Muscle of arm (tissue), 12 donors: ENCODE measurements around the gene STOML2. TPM values are rescaled to one million over a fixed set of nuclear protein-coding genes. Genes with fewer than 3 reads are reported as not detected.
A peak's percentile ranks its signal among the peaks of the same experiment; 100 is the strongest.

Experiments used
- DNase-seq: peaks from one replicate; pipeline ENCODE4 v3.0.0-alpha.2; 2013
- polyA plus RNA-seq, 12 donors: library from polyadenylated mRNA; unstranded; fragments of 120-200 nt; gene quantifications; one replicate each; pipeline ENCODE4 v1.2.1, GENCODE V29; 2013; ENCODE audit not compliant: insufficient read length in 12 of 12

STOML2 gene
- polyA plus RNA-seq, 12 donors = 55.3 to 75.3 (median 66.7) TPM; not detected in 1

DNA sequence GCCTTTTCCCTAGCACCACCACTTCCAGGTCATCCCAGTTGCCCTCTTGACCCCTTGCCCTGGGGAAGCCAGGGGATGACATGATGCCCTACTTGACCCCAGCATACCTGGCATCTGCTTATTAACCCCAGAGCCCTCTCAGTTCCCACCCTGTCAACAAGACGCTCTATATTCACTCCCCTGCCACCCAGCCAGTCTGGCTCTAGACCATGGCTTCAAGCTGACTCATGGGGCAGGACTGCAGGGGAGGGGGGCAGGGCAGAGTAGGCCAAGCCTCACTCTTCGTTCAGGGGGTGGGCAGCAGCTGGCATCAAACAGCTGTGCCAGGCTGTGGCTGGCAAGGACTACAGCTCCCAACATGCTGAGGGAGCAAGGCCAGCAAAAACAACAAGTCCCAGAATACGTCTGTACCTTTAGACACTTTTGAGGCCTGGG is 7.4 kb upstream of the STOML2 start:
- DNase-seq = no peak

DNA sequence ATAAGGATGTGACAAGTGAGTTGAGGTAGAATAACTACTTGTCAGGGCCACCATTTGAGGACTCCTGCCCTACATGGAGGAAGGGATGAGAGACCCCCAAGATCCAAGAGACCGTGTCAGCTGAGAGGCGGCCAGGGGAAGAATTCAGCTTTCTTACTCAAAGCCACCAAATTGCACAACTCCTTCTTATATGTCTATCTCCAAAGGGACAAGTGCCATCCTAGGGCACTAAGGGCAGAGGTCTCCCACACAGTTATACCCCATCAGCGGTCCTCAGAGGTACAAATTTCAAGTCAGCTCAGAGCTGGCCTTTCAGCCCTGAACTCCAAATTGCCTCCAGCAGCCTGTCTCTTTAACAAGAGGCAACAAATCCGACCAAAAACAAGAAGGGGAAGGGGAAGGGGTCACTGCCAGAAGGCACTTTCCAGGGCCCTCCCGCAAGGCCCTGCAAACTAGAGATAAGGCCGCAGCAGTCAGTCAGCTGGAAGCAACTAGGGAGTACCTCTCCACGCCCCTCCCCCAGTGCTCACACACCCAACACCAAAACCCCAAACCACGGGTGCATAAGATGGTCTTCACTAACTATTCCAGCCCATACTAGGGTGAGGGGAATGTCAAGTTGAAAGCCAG is 6.1 kb upstream of the STOML2 start:
- no peak for DNase-seq

DNA sequence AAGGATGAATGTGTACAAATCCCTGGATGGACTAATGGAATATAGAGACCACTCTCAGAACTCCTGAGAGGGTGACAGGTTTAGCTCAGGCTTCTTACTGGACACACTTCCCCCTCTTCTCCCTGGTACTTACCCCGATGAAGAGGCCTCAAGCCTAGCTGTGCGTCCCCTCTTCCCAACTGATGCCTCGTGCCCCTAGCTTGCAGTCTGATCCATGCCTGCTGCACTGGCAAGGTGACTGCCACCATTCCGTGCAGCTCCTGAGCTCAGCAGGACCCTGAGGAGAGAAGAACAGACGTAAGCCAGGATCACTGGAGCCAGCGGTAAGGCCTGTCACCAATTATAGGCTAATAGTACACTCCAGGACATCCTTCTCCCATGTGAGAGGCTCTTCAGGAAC is 5.5 kb upstream of the STOML2 start:
- no peak for DNase-seq

DNA sequence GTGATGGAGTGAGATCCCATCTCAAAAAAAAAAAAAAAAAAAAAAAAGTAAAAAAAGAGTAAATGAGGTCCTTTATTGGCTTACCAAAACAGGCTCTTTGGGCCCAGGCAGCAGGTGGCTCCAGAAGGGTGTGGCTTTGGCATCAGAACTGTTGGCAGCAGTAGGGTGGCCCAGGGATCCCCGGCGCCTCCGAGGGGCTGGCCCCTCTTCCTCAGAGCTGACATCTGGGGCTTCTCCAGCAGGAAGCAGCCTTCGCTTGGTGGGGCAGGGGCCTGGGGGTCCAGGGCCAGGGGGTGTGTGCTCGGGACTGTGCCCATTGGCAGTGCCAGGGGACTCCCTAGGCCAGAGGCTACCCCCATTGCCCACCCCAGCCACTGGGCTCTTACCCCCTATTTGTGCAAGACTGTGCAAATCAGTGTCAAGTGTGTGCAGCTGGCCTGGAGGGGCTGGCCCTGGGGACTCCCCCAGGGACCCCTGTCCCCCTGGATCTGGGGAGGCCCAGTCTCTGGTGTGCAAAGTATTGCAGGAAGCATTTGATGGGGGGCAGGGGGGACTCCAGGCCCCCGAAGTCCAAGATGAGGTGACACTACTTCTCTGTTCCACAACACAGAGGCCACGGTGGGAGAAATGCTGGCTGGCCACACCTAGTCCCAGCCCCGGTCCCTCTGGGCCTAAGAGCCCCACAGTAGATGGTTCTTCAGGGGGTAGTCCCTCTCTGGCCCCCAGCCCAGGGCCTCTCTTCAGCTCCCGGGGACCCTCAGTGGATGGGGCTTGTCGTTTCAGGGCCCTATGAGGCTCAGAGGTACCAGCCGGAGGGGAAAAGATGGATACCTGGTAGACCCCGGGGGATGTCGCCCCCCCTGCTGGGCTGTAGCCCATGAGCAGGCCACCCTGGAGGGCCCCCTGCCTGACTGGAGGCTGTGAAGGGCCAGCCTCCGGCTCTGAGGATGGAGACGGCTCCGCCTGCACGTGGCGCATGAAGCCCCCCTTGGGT is 4.7 kb upstream of the STOML2 start:
- DNase-seq = no peak

DNA sequence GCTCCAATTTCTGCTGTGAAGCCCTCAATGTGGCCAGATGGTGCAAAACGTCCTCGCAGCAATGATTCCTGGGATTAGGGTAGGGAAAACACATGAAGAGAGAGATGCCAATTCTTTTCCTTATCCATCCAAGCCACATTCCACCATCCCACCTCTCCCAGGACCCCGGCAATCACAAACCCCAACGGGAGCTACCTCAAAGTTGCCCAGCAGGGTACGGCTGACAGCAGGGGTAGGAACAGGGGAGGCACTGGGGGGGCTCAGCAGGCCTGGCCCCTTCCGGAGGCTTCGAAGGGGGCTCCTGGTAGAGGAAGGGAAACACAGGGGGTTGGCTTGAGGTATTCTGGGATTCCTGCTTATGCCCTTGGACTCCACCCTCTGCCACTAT is 3.4 kb upstream of the STOML2 start:
- no peak for DNase-seq

DNA sequence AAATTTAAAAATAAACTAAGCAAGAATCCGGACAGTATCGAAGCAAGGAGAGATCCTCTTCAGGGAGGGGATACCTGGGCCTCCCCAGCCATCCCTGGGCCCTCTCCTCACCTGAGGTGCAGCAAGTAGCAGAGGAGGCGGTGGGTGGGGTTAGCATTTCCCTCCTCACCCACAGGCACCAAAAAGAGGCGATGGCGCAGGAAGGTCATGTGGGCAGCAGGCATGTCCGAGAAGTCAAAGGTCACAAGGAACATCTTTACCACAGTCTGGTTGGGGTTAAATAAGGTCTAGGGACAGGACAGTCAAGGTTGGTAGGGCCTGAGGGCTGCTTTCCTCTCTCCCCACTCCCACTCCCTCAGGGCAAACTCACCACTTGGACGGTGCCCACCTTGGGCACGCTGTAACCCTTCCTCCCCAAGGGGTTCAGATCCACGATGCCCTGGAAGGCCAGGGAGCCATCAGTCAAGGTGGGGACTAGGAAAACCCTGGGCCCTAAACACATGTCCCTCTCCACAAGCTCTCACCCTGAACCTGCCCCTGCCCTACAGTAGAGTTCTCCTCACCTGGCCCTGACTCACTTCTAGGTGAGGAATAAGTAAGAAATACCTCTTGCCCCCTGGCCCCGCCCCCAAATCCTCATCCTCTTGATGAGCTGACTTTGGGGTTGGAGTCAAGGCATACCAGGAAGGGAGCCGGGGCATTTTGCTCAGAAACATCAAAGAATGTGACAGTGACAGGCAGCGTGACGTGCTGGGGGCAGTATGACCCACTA is 2.8 kb upstream of the STOML2 start:
- DNase-seq = no peak

DNA sequence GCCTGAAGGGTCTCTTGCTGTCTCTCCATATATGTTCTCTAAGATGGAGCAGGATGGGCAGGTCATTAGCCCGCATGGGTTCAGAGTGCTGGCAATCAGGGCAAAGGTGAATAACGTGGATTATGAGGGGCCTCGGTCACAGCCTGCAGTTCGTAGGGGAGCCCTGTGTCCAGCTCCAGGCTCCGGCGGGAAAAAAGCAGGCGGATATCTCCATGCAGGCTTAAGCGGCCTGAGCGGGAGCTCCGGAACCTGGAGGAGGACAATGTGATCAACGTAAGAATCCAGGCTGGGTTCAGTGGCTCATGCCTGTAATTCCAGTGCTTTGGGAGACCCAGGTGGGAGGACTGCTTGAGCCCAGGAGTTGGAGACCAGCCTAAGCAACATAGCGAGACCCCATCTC is 2.2 kb upstream of the STOML2 start:
- DNase-seq = no peak

DNA sequence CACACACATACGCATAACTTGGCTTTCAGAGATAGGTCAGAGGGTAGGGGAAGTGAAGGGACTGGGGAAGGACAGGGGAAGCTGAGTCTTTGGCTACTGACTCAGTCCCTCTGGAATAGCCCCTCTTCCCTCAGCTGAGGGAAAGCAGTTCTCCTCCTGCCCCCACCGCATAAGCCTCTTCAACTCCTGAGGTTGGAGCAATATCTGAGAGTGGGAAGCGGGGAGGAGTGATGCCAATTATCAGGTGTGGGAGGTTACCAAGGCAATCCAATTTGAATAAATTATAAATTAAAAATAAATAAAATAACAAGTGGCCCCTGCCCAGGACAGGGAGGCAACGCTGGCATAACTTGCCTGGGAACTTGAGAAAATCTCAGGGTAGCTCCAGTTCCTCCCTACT is 1.7 kb upstream of the STOML2 start:
- DNase-seq = no peak

DNA sequence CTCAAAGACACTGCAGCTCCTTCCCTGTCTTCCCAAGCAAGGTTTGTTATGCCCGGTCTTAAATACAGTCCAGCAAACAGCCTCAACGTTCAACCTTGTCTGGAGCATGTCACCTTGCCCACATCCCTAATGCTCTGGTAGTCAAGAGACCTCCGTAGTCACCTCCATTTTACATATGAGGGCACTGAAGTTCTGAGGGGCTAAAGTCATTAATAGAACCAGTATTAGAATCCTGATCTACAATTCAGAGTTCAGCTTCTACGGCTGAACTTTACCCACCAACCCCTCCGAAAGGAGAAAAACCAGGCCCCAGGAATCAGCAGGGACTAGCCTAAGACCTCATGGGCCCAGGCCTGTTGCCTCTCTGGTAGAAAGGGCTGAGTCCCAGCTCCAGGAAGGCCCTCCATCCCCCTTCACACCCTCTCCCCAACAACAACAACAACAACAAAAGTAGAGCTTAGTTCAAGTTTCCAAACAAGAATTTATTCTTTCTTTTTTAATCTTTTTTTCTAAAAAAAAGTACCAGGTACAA is 795 bp upstream of the STOML2 start:
- DNase-seq = no peak

DNA sequence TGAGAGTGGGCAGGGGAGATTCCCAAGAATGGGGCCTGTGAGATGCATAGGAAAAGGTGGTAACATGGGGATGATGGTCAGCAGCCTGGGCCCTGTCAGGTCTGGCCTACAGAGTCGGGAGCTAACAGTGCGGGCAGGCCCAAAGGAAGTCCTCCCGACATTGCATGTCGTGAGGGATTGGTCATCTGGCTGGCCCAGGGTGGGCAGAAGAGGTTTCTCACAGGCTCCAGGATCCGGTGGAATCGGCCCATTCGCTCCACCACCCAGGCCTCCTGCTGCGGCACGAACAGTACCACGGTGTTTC is 514 bp downstream of the STOML2 start:
- peak; percentile 31 for DNase-seq

DNA sequence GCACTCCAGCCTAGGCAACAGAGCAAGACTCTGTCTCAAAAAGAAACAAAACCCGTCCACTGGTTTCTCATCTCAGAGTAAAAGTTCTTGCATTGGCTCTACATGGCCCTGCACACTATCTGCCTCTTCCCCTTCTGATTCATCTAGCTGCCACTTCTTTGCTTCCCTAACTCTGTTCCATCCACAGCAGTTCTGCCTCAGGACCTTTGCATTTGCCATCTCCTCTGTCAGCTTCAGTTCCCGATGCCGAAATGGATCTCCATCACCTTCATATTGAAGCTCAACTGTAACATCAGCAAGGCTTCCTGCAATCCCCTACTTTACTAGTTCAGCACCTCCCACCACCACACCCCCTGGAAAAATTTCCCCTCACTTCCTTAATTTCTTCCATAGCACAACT is 5.4 kb downstream of the STOML2 start:
- no peak for DNase-seq

DNA sequence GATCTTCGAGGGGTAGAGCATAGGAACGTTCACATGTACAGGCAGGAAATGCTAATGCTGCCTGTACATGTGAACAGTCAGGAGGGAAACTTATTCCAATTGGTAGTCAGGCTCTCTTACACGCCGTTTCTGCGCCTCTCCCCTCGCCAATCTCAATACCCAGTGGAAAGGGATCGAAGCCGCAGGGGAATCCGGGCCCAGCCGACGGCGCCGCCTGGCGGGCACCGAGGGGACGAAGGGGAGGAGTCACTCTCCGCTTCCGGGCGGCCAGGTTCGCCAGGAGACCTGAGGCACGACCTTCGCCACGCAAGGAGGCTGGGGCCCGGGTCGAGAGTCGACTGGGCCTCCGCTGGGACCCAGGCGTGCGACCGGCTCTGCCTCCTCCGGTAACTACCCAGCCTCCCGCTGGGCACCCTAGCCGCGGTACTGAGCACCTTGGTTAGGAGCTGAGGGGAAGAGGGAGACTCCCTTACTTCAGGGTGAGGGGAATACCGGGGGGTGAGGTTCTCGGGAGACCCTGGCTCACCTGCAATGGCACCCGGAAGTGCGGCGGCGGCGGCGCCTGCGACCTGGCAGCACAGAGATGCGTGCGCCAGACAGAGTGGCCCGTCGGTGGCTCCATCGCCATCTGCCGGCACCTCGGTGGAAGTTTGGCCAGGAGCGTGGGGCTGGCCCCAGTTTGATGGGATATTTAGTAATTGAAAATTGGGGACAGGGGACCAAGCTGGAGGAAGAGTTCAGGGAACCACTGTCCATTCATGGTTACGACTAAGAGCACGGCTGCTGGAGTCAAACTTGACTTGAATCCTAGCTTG is 6.7 kb downstream of the STOML2 start, which contains the start of gene PIGO:
Gene PIGO, minus strand, starts transcription at position 557 of the 815 bp plus-strand sequence. CDS start 1,026 bp downstream, outside the sequence.
- DNase-seq = peak; percentile 85

DNA sequence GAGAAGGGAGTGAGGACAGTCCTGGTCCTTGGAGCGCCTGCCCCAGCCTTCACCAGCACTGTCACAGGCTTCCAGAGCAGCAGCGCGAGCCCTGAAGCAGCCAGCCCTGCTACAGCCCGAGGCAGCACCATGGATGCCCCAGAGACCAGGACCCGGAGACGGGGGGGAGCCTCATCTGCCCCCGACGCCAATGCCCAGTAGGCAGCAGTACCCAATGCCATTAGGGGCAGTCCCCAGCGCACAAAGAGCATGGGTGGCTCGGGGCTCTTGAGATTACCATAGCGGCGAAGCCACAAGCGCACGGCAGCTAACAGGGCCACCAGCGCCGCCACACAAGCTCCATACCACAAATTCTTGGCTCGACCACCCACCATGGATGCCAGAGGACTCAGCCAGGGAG is 11.4 kb downstream of the STOML2 start:
- DNase-seq = no peak

DNA sequence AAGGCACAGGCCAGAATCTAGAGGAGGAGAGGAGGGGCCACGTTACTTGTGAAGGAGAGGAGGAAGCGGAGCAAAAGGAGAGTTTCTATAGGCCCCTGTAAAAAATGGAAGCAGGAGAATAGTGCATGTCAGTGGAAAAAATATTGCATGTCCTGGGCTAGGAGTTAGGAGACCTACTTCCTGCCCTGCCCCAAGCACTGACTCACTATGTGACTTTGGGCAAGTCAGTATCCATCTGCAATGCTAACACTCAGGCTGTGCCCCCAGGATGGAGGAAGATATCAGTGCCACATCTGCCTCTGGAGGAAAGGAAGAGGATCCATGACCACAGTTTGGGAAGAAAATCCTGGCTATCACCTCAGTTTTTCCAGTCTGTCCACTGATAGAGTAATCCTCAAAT is 13.5 kb downstream of the STOML2 start:
- no peak for DNase-seq

DNA sequence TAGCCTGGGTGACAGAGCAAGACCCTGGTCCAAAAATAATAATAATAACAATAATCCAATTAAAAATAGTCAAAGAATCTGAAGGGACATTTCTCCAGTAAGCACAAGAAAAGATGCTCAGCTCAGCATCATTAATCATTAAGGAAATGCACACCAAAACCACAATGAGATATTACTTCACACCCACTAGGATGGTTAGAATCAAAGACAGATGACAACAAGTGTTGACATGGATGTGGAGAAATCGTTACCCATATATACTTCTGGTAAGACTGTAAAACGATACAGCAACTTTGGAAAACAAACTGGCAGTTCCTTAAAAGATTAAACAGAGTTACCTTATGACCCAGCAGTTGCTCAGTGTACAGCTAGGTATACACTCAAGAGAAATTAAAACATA is 17.9 kb downstream of the STOML2 start:
- no peak for DNase-seq

DNA sequence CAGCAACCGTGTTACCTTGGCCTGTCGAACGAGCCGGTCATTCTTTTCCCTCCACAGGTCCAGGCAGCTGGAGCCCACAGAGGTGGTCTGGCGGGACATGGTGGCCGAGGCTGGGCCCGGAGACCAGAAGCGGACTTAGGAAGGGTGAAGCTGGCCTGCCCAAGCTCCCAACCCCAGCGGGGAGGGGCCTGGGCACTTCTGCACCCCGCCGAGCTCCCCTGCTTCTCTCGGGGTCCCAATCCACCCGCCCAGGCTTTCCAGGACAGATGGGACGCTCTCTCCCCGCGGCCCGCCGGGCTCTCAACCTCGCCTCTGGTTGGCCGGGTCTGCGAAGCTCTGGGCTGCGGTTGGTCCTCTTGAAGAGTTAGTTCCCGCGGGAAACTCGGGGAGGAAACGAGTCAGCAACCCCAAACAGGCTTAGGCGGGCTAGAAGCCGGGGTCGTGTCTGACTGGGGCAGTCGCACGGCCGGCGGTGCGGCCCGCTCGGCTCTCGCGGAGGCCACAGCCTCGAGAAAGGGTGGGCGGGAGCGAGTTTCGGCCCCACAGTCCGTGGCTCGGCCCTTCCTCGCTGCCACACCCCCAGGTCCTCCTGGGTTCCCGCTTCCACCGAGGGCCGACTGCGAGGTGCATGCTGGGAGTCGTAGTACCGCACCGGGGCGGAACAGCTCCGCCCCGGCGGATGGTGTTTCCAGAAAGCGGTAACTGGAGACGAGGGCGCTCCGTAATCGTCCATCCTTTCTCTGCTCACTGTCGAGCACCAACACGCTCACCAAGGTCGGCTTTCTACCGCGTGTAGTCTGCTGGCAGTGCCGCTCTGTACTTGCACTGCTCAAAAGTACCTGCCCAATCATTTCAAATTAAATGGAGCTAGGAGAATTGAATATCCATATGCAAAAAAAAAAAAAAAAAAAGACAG is 23.2 kb downstream of the STOML2 start, which contains the start of gene FANCG:
Gene FANCG, minus strand, starts transcription at position 517 of the 916 bp plus-strand sequence. Its CDS starts 418 bp downstream, at position 99.
- peak; percentile 94 for DNase-seq

DNA sequence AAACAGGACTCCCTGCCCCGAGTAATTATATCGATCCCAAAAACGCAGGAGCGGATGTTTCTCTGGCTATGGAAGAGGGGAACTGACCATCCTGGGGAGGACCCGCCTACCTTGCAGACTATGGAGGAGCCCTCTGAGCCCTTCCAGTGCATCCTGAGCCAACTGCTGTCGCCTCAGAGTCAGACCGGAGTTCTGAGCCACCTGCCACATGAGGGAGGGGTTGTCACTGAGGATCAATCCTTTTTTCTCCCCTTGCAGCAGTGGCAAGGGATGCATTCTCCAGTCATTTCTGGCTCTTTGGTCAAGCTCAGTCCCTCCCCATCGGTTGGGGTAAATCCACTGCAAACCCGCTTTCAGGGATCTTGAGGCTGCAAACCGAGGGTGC is 23.9 kb downstream of the STOML2 start:
- no peak for DNase-seq

DNA sequence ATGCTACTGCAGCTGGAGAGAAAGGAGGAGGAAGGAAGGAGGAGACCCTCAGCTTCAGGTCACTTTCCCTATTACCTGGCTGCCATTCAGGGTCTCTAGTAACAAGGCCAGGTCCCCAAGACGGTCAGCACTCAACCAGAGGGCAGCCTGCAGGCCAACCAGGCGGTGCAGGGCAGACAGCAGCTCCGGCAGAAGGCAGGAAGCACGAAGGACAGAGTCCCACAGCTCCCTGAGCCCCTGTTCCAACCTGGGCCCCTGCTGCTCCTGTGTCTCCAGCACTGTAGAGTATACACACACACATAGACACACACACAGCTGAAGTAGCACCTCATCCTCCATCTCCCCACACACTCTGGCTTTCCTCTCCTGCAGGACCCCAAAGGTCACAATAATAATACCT is 24.9 kb downstream of the STOML2 start:
- no peak for DNase-seq

DNA sequence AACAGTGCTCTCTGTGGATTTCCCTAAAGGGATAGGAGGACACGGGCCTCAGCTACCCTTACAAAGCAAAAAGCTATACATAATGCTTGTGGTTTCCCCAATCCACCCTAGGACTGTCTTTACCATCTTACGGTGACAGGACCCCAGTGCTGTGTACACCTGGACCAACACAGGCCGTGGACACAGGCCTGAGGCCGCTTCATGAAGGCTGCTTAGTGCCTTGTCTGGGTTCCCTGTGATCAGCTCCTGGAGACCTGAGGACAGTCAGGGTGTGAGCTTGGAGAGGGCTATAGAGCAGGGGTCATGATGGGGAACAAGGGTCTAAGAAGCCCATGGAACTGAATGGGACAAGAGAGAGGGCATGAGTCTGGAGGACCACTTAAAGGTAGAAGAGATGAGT is 26.1 kb downstream of the STOML2 start:
- no peak for DNase-seq

DNA sequence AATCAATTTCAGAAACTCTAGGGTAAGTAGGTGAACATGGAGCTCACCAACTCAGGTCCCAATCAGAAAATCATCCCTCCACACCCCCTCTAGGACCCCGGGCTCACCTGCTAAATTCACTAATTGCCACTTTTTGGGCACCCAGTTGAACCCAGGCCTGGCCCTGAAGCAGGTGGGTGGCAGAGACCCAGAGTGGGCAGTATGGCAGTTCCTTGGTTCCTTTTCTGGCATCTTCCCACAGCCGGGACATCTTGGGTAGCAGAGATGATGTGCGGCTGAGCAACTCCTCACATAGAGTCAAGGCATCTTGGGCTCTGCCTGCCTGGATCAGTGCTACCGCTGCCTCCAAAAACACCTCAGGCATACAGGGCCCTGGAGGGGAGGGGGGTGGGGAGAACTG is 27.6 kb downstream of the STOML2 start:
- no peak for DNase-seq
